DOHH2 (cell line): Measurements from ENCODE around the gene CACNG6.

Source experiments
- H3F3A ChIP-seq: fragments of 200-600 bp; sonication (generic), shearing (Covaris generic); 2 replicates; pipeline ENCODE4 v1.6.0; 2016; ENCODE audit warnings: antibody characterized with exemption, mild to moderate bottlenecking; ENCODE audit not compliant: control insufficient read depth, insufficient read depth
- H3K27ac ChIP-seq: fragments of 200-600 bp; sonication (generic); 2 replicates; pipeline ENCODE4 v1.5.1; 2014; ENCODE audit warnings: low read depth, mild to moderate bottlenecking, low read length, moderate library complexity
- H3K27me3 ChIP-seq: fragments of 200-600 bp; sonication (generic); 2 replicates; pipeline ENCODE4 v1.6.1; 2014; ENCODE audit warnings: mild to moderate bottlenecking, low read length, mixed read lengths; ENCODE audit not compliant: control insufficient read depth
- H3K36me3 ChIP-seq: fragments of 200-600 bp; sonication (generic); 2 replicates; pipeline ENCODE4 v1.6.1; 2014; ENCODE audit warnings: mild to moderate bottlenecking, low read length, moderate library complexity, mixed read lengths; ENCODE audit not compliant: control insufficient read depth
- H3K4me1 ChIP-seq: fragments of 200-600 bp; sonication (generic); 2 replicates; pipeline ENCODE4 v1.6.1; 2014; ENCODE audit warnings: mild to moderate bottlenecking, low read length, mixed read lengths; ENCODE audit not compliant: control insufficient read depth
- H3K4me2 ChIP-seq: fragments of 200-600 bp; sonication (generic); 2 replicates; pipeline ENCODE4 v1.6.0; 2014; ENCODE audit warnings: mild to moderate bottlenecking, low read length, moderate library complexity
- H3K4me3 ChIP-seq: fragments of 200-600 bp; sonication (generic); 2 replicates; pipeline ENCODE4 v1.5.1; 2014; ENCODE audit warnings: mild to moderate bottlenecking, low read length, mixed read lengths
- H3K79me2 ChIP-seq: fragments of 200-600 bp; sonication (generic); 2 replicates; pipeline ENCODE4 v1.6.1; 2014; ENCODE audit warnings: mild to moderate bottlenecking, low read length, mixed read lengths; ENCODE audit not compliant: control insufficient read depth
- H3K9me2 ChIP-seq: fragments of 200-600 bp; sonication (generic); replicated peaks from 2 replicates; pipeline ENCODE4 v1.6.1; 2014; ENCODE audit warnings: mild to moderate bottlenecking, low read length, mixed read lengths; ENCODE audit not compliant: control insufficient read depth
- H3K9me3 ChIP-seq: fragments of 200-600 bp; sonication (generic); 2 replicates; pipeline ENCODE4 v1.6.1; 2014; ENCODE audit warnings: antibody characterized with exemption, low read length, mixed read lengths; ENCODE audit not compliant: control insufficient read depth, insufficient read depth
- H4K20me1 ChIP-seq: fragments of 200-600 bp; sonication (generic); 2 replicates; pipeline ENCODE4 v1.6.0; 2014; ENCODE audit warnings: low read depth, mild to moderate bottlenecking, antibody characterized with exemption, low read length, moderate library complexity; ENCODE audit not compliant: control insufficient read depth, insufficient read depth
- CTCF ChIP-seq: fragments of 200-600 bp; sonication (generic); IDR thresholded peaks from one replicate; pipeline ENCODE4 v1.5.1; 2014; ENCODE audit warnings: antibody characterized with exemption, mild to moderate bottlenecking, low read depth, low read length; ENCODE audit not compliant: poor library complexity, severe bottlenecking
- EZH2phosphoT487 ChIP-seq: fragments of 200-600 bp; sonication (generic); IDR thresholded peaks from 2 replicates; pipeline ENCODE4 v1.6.1; 2017; ENCODE audit warnings: borderline replicate concordance, mild to moderate bottlenecking, antibody characterized with exemption, low read length, moderate library complexity, mixed read lengths

CACNG6 gene

GRCh38 chr19:54021932-54022331 lies 30.5 kb downstream of the CACNG6 start:
- Histone ChIP-seq H3F3A (no peaks in the 10 kb centered on the region), H3K4me1 (no peaks in the 10 kb centered on the region), H3K9me2 (no peaks in the 10 kb centered on the region), H3K9me3 (no peaks in the 10 kb centered on the region), H3K36me3 (no peaks in the 10 kb centered on the region), H3K4me3 (no peak overlapping the region), H3K4me2 (no peak overlapping the region), H3K79me2 (no peaks in the 10 kb centered on the region), H3K27ac (no peak overlapping the region), H3K27me3 (no peaks in the 10 kb centered on the region), H4K20me1 (no peaks in the 10 kb centered on the region)
- no peak for TF ChIP-seq CTCF
- TF ChIP-seq EZH2phosphoT487: no peak

GRCh38 chr19:54023191-54023590 lies 31.8 kb downstream of the CACNG6 start:
- TF ChIP-seq EZH2phosphoT487 (no peak), CTCF (no peak)
- Histone ChIP-seq H3F3A (no peaks in the 10 kb centered on the region), H3K9me3 (no peaks in the 10 kb centered on the region), H3K27ac (no peak overlapping the region), H3K36me3 (no peaks in the 10 kb centered on the region), H3K4me3 (no peak overlapping the region), H3K9me2 (no peaks in the 10 kb centered on the region), H4K20me1 (no peaks in the 10 kb centered on the region), H3K79me2 (no peaks in the 10 kb centered on the region), H3K4me1 (no peaks in the 10 kb centered on the region), H3K27me3 (no peaks in the 10 kb centered on the region), H3K4me2 (no peak overlapping the region)

- H4K20me1 ChIP-seq: no peaks in the 10 kb centered on the region
- H3K4me2 ChIP-seq: no peak overlapping the region
- H3K4me3 ChIP-seq: no peak overlapping the region
- no peaks in the 10 kb centered on the region for H3K4me1 ChIP-seq
- H3F3A ChIP-seq: no peaks in the 10 kb centered on the region
- no peak overlapping the region for H3K27ac ChIP-seq
- no peaks in the 10 kb centered on the region for H3K9me2 ChIP-seq
- H3K36me3 ChIP-seq: no peaks in the 10 kb centered on the region
- no peak for TF ChIP-seq EZH2phosphoT487
- TF ChIP-seq CTCF: no peak
- no peaks in the 10 kb centered on the region for H3K27me3 ChIP-seq
- H3K9me3 ChIP-seq: no peaks in the 10 kb centered on the region
- H3K79me2 ChIP-seq: no peaks in the 10 kb centered on the region
These were observed 33.2 kb downstream of the CACNG6 start for GRCh38 chr19:54024660-54025059.

- Histone ChIP-seq H3K9me3 (no peaks in the 10 kb centered on the region), H3K27me3 (no peaks in the 10 kb centered on the region), H3K36me3 (no peaks in the 10 kb centered on the region), H3K4me1 (no peaks in the 10 kb centered on the region), H3K4me3 (no peak overlapping the region), H3K9me2 (no peaks in the 10 kb centered on the region), H4K20me1 (no peaks in the 10 kb centered on the region), H3F3A (no peaks in the 10 kb centered on the region), H3K4me2 (no peak overlapping the region), H3K27ac (no peak overlapping the region), H3K79me2 (no peaks in the 10 kb centered on the region)
- TF ChIP-seq EZH2phosphoT487: no peak
- TF ChIP-seq CTCF: no peak
These were observed 35.2 kb downstream of the CACNG6 start for GRCh38 chr19:54026656-54027055.
